KMS-11 (cell line): ENCODE data around the gene INPP5E.

Source experiments
- H2AFZ ChIP-seq: fragments of 200-600 bp; sonication (generic); 2 replicates; pipeline ENCODE4 v1.6.1; 2016; ENCODE audit warnings: antibody characterized with exemption, mixed run types, low read depth
- H3K27ac ChIP-seq: fragments of 200-600 bp; sonication (generic); 2 replicates; pipeline ENCODE4 v1.6.1; 2016; ENCODE audit warnings: mild to moderate bottlenecking, mixed run types
- H3K27me3 ChIP-seq: fragments of 200-600 bp; sonication (generic); 2 replicates; pipeline ENCODE4 v1.6.1; 2017; ENCODE audit warnings: mild to moderate bottlenecking, low read depth, mixed run types, moderate library complexity; ENCODE audit not compliant: insufficient read depth
- H3K36me3 ChIP-seq: fragments of 200-600 bp; sonication (generic); 2 replicates; pipeline ENCODE4 v1.6.1; 2017; ENCODE audit warnings: mild to moderate bottlenecking, mixed run types; ENCODE audit not compliant: insufficient read depth
- H3K4me1 ChIP-seq: fragments of 200-600 bp; sonication (generic); 2 replicates; pipeline ENCODE4 v1.6.1; 2016; ENCODE audit warnings: mild to moderate bottlenecking, low read depth, mixed run types; ENCODE audit not compliant: poor library complexity, severe bottlenecking
- H3K4me2 ChIP-seq: fragments of 200-600 bp; sonication (generic); 2 replicates; pipeline ENCODE4 v1.7.0; 2016; ENCODE audit warnings: mild to moderate bottlenecking, mixed run types
- H3K4me3 ChIP-seq: fragments of 200-600 bp; sonication (generic); IDR thresholded peaks from 2 replicates; pipeline ENCODE4 v1.6.1; 2017; ENCODE audit warnings: low read depth, low read length, mixed read lengths; ENCODE audit not compliant: insufficient read depth
- H3K79me2 ChIP-seq: fragments of 200-600 bp; sonication (generic); 2 replicates; pipeline ENCODE4 v1.6.1; 2016; ENCODE audit warnings: low read depth, mixed run types; ENCODE audit not compliant: insufficient read depth
- H3K9ac ChIP-seq: fragments of 200-600 bp; sonication (generic); 2 replicates; pipeline ENCODE4 v1.6.1; 2016; ENCODE audit warnings: mild to moderate bottlenecking, mixed run types
- H4K20me1 ChIP-seq: fragments of 200-600 bp; sonication (generic); 2 replicates; pipeline ENCODE4 v1.6.1; 2016; ENCODE audit warnings: mild to moderate bottlenecking, mixed run types; ENCODE audit not compliant: insufficient read depth
- TF ChIP-seq, protein P1 (sequence below): fragments of 200-600 bp; sonication (generic); conservative IDR thresholded peaks from 2 replicates; pipeline ENCODE4 v1.6.1; 2017; ENCODE audit warnings: low read depth, mild to moderate bottlenecking, antibody characterized with exemption, low read length, moderate library complexity, mixed read lengths

The INPP5E gene

DNA sequence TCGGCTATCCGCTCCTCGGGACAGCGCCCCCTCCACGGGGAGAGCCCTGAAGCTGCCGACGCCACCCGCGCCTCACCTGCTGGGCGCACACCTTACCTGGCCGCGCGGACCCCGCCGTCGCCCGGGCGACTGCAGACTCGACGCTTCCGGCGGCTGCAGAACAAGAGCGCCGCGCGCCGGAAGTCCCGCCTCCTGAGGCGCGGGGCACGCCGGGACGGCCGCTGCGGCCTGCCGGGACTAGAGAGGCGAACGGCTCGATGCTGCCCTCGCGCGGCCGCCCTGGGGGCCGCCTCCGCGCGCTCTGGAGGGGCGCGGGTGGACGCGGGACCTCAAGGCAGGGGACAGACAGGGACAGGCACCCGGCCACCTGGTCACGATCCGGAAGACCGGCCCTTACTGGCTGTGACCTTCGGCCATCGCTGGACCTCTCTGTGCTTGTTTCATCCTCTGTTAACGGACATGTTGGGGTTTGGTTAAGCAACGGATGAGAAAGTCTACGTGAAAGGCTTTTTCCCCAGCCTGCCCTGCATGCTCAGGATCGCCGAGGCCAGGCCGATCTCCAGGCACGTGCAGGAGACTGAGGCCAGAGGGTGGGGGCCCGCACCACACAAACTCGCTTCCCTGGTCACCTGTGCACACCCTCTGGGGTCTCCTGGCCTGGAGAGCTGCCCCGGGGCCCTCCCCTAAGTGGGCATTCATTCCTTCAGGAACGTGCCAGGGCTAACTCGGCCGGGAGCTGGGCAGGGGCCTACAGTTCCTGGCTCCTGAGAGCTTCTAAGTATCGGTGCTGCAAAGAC is 39.4 kb downstream of the INPP5E start, which contains the start of gene SNAPC4:
Gene SNAPC4, minus strand, starts transcription at position 133 of the 797 bp plus-strand sequence. CDS start 1,742 bp downstream, outside the sequence.
- Histone ChIP-seq H3K36me3 (peaks cover 4% of the 10 kb centered on the region; the same call in 1 of the 2 replicates), H3K27ac (peak within 1 kb of the TSS; percentile 43), H3K79me2 (peaks cover 21% of the 10 kb centered on the region)

DNA sequence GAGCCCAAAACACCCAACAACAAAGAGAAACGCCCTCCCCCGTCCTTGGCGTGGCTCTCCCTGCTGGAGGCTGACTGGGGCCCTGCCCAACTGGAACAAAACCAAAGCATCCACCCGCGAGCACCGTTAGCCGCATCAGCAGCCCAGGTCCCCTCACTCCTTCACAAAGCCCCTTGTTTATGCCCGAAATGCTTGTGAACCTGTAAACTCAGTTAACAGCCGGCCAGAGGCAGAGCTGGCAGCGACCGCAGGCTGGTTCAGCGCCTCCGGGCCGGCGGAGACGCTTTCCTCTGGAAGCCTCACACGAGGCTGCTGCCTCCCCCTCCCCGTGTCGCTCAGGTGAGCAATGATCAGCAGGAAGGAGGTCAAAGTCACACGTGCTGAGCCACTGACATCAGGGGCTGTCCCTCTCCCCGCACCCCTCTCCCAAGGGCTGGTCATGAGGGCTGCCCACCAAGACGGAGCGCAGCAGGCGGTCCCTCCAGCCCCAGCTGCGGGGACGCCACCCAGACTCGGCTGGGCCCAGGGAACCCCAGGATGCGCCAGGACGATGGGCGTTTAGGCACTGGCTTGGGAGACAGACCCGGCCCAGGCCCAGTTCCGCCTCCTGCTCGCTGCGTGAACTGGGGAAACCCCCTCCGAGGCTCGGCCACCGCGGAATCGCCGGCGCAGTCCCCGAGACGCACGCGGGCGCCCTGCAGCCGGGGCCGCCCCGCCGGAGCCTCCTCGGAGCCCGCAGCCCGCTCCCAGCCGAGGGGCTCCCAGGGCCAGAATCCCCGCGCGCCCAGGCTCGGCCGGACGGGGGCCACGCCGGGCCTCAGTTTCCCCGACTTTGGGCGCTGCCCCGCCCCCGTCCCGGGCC is 40.2 kb downstream of the INPP5E start:
- TF ChIP-seq, protein P1, sequence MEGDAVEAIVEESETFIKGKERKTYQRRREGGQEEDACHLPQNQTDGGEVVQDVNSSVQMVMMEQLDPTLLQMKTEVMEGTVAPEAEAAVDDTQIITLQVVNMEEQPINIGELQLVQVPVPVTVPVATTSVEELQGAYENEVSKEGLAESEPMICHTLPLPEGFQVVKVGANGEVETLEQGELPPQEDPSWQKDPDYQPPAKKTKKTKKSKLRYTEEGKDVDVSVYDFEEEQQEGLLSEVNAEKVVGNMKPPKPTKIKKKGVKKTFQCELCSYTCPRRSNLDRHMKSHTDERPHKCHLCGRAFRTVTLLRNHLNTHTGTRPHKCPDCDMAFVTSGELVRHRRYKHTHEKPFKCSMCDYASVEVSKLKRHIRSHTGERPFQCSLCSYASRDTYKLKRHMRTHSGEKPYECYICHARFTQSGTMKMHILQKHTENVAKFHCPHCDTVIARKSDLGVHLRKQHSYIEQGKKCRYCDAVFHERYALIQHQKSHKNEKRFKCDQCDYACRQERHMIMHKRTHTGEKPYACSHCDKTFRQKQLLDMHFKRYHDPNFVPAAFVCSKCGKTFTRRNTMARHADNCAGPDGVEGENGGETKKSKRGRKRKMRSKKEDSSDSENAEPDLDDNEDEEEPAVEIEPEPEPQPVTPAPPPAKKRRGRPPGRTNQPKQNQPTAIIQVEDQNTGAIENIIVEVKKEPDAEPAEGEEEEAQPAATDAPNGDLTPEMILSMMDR: no peak
- peaks cover 38% of the 10 kb centered on the region for H3K4me1 ChIP-seq
- H3K27ac ChIP-seq: peak overlapping the region; percentile 43
- H4K20me1 ChIP-seq: peaks cover 5% of the 10 kb centered on the region; the same call in 1 of the 2 replicates
- peaks cover 4% of the 10 kb centered on the region; the same call in 1 of the 2 replicates for H3K36me3 ChIP-seq
- H3K79me2 ChIP-seq: peaks cover 21% of the 10 kb centered on the region
- peak overlapping the region; percentile 79 for H3K9ac ChIP-seq
- peak overlapping the region; percentile 47; the same call in 1 of the 2 replicates for H2AFZ ChIP-seq
- peak overlapping the region; percentile 34 for H3K4me3 ChIP-seq
- H3K4me2 ChIP-seq: peak overlapping the region; percentile 90
- no peaks in the 10 kb centered on the region for H3K27me3 ChIP-seq

More for the DNA sequence above, 39.4 kb downstream of the INPP5E start, which contains the start of gene SNAPC4:
- Histone ChIP-seq H3K27me3 (no peaks in the 10 kb centered on the region), H3K4me2 (peak within 1 kb of the TSS; percentile 90), H2AFZ (peak within 1 kb of the TSS; percentile 47; the same call in 1 of the 2 replicates), H3K4me1 (peaks cover 46% of the 10 kb centered on the region), H3K9ac (peak within 1 kb of the TSS; percentile 79), H3K4me3 (peak within 1 kb of the TSS; percentile 34), H4K20me1 (peaks cover 5% of the 10 kb centered on the region; the same call in 1 of the 2 replicates)
- TF ChIP-seq, protein P1: peak; percentile 83

DNA sequence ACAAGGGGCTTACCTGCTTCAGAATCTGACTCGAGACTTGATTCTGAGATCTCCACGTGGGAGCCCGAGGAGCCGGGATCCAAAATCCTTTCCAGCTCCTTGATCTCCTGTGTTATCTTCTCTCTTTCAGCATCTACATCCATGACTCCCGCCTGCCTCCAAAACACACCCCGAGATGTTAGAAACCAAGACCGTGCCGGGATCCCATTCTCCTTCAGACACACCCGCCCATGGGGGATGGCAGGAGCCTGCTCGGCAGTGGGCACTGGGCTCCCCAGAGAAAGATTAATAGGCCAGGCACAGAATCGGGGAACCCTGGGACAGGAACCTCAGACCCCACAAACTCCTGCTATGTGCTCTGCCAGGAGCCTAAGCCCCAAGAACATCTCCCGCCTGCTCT is 41.4 kb downstream of the INPP5E start:
- Histone ChIP-seq H3K27ac (no peak overlapping the region), H3K4me3 (no peak overlapping the region), H3K36me3 (peaks cover 4% of the 10 kb centered on the region; the same call in 1 of the 2 replicates), H3K9ac (no peak overlapping the region; the same call in 1 of the 2 replicates), H3K79me2 (peaks cover 21% of the 10 kb centered on the region), H4K20me1 (peaks cover 5% of the 10 kb centered on the region; the same call in 1 of the 2 replicates), H2AFZ (no peak overlapping the region), H3K4me2 (peak overlapping the region; percentile 90; the same call in 1 of the 2 replicates), H3K4me1 (peaks cover 27% of the 10 kb centered on the region), H3K27me3 (no peaks in the 10 kb centered on the region)
- TF ChIP-seq, protein P1: no peak

DNA sequence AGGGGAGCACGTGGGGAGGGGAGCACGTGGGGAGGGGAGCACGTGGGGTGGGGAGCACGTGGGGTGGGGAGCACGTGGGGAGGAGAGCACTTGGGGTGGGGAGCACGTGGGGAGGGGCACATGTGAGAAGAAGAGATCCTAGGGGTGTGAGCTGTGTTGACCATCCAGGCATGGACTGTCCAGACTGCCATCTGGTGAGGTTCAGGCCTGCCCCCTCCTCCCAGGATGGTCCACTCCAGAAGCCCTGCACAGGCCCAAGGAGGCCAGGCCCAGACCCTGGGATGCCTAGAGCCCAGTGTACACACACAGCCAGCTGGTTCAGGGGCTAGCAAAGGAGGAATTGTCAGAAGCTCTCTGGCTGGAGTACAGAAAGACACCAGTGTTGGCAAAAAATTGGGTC is 42.0 kb downstream of the INPP5E start:
- H3K4me3 ChIP-seq: no peak overlapping the region
- peaks cover 5% of the 10 kb centered on the region; the same call in 1 of the 2 replicates for H4K20me1 ChIP-seq
- no peak overlapping the region for H2AFZ ChIP-seq
- TF ChIP-seq, protein P1: no peak
- peaks cover 21% of the 10 kb centered on the region for H3K79me2 ChIP-seq
- no peak overlapping the region for H3K9ac ChIP-seq
- peaks cover 4% of the 10 kb centered on the region; the same call in 1 of the 2 replicates for H3K36me3 ChIP-seq
- no peak overlapping the region; the same call in 1 of the 2 replicates for H3K4me2 ChIP-seq
- H3K4me1 ChIP-seq: peaks cover 23% of the 10 kb centered on the region
- H3K27ac ChIP-seq: no peak overlapping the region
- H3K27me3 ChIP-seq: no peaks in the 10 kb centered on the region
